H1 (cell line): Measurements from ENCODE around the gene PHGDH. TPM values are rescaled to one million over a fixed set of nuclear protein-coding genes. Genes with fewer than 3 reads are reported as not detected.

Experiments used
- BACH1 ChIP-seq: IDR thresholded peaks from 2 replicates; pipeline ENCODE4 v1.6.1; 2012; ENCODE audit warnings: low read length, improper control_type of control experiment
- BRCA1 ChIP-seq: IDR thresholded peaks from 2 replicates; pipeline ENCODE4 v1.6.1; 2012; ENCODE audit warnings: low read depth, low read length, improper control_type of control experiment
- CBX8 ChIP-seq: fragments of 300-800, 300-1000 bp; sonication (generic); IDR thresholded peaks from 2 replicates; pipeline ENCODE4 v1.7.1; 2016; ENCODE audit warnings: low read depth, low read length, borderline replicate concordance
- GABPA ChIP-seq: IDR thresholded peaks from 2 replicates; pipeline ENCODE4 v1.6.1; 2011; ENCODE audit warnings: mild to moderate bottlenecking, low read length, moderate library complexity, borderline replicate concordance; ENCODE audit not compliant: insufficient read depth
- KDM4A ChIP-seq: IDR thresholded peaks from one replicate; pipeline ENCODE4 v1.7.1; 2012; ENCODE audit warnings: low read depth, mild to moderate bottlenecking, moderate library complexity, low read length, inconsistent platforms; ENCODE audit not compliant: severe bottlenecking
- TAF7 ChIP-seq: optimal IDR thresholded peaks from 2 replicates; pipeline ENCODE3; 2011; ENCODE audit warnings: low read depth, mild to moderate bottlenecking, inconsistent platforms, low read length, moderate library complexity, borderline replicate concordance
- polyA plus RNA-seq, 7 experiments: library from polyadenylated mRNA; depleted of rRNA in 3 of 7; stranded (reverse) in 5 of 7; unstranded in 2 of 7; fragments of >200 nt in 5 of 7; fragments of 200-250 nt in 2 of 7; gene quantifications; 1 replicate in 5 of 7; 2 replicates in 1 of 7; 4 replicates in 1 of 7; pipeline versions ENCODE4 v1.2.1 to v1.2.3, GENCODE V29; 2011 to 2013; ENCODE audit warnings: missing spikeins in 2 of 7, mixed read lengths in 2 of 7
- total RNA-seq: library from RNA; stranded (reverse); fragmentation: NEBNext Ultra II Directional; extraction: Animal tissue kit (Norgen Biotek cat#: 25700); gene quantifications from 2 replicates; pipeline ENCODE4 v1.2.1, GENCODE V29; 2021

PHGDH gene
- total and polyA plus RNA-seq, 2 of the 8 experiments (the other 6 are each of a cell fraction or from before 2014, with no cell fraction given) = 358 to 687 TPM

- TF ChIP-seq TAF7 (no peak), BACH1 (no peak), GABPA (no peak), CBX8 (no peak), KDM4A (no peak), BRCA1 (no peak)
Observed at GRCh38 chr1:119670898-119671297, 40.8 kb upstream of the PHGDH start (continued).
